Posterior cingulate gyrus (tissue), 11 donors: ENCODE data around the gene GRIK5.

ENCODE experiments used
- DNase-seq, 10 donors: peaks; one replicate each; pipeline versions ENCODE4 v3.0.0 to v3.0.0-alpha.2; 2020 to 2021; ENCODE audit warnings: mixed read lengths in 3 of 10
- intact Hi-C: fragments of 100-400 bp; cut with DNase I; formaldehyde crosslinking; loops from one replicate; pipeline ENCODE4 v1.15.1; 2023

GRIK5 gene

DNA sequence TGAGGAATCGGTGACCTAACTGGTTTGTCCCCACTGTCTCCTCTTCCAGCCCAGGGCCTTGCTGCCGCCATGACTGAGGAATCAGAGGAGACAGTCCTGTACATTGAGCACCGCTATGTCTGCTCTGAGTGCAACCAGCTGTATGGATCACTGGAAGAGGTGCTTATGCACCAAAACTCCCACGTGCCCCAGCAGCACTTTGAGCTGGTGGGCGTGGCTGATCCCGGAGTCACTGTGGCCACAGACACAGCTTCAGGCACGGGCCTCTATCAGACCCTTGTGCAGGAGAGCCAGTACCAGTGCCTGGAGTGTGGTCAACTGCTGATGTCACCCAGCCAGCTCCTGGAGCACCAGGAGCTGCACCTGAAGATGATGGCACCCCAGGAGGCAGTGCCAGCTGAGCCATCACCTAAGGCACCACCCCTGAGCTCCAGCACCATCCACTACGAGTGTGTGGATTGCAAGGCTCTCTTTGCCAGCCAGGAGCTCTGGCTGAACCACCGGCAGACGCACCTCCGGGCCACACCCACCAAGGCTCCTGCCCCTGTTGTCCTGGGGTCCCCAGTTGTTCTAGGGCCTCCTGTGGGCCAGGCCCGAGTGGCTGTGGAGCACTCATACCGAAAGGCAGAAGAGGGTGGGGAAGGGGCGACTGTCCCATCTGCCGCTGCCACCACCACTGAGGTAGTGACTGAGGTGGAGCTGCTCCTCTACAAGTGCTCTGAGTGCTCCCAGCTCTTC, 8.7 kb upstream of the GRIK5 start:
- intact Hi-C loops, result no loop called here

GRCh38 chr19:42078058-42078457, 8.1 kb upstream of the GRIK5 start:
- intact Hi-C loops, result no loop called here

More for the DNA sequence above, 8.7 kb upstream of the GRIK5 start:
- DNase-seq, result peak in 1 of 10 donors; percentile 58

GRCh38 chr19:42076380-42076944, 6.5 kb upstream of the GRIK5 start:
- intact Hi-C loops, result no loop called here
- peak in 2 of 10 donors; percentile 21 to 28 for DNase-seq

More at GRCh38 chr19:42078058-42078457, 8.1 kb upstream of the GRIK5 start:
- DNase-seq, result no peak

- intact Hi-C loops, result no loop called here
- peak; percentile 94 to 100 (median 96) for DNase-seq
These were observed 5.8 kb upstream of the GRIK5 start, which contains the start of gene ZNF574 for GRCh38 chr19:42075616-42076379. TSS of gene ZNF574 (plus strand) at chr19:42076166. CDS start at chr19:42078607, 2,441 bp downstream.

DNA sequence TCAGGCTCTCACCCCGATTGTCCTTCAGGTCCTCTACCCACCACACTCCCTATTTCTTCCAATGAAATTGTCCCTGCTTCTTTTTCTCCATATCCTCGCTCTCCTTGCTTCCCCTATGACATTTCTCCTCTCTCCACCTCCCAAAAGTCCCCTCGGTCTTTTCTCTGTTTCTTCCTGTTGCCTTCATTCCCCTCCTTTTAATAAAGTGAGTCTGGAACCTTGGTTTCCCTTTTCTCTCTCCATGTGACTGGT, 5.3 kb upstream of the GRIK5 start:
- intact Hi-C loops, result no loop called here
- DNase-seq, result no peak

GRCh38 chr19:42074513-42075363, 4.7 kb upstream of the GRIK5 start:
- intact Hi-C loops, result no loop called here
- peak in 1 of 10 donors; percentile 76 for DNase-seq

DNA sequence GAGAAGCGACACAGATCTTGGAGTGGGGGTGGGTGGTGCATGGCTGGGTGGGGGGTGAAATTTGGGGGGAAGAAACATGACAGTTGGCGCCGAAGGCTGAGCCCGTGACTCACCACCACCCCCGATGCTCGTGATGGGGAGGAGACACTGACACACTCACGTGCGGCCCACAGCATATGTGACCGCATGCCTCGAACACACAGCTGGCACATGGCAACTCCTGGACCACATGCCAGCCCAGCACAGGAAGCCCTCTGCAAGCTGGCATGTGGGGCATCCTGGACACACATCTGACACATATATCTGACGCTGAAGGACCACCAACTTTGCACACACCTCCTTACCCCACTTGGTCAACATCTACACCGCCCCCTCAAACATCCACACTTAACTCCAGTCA, 1.2 kb upstream of the GRIK5 start:
- DNase-seq, result peak in 1 of 10 donors; percentile 77
- intact Hi-C loops, result no loop called here

GRCh38 chr19:42068756-42069571, 1.0 kb downstream of the GRIK5 start:
- DNase-seq, result peak in 1 of 10 donors; percentile 67
- intact Hi-C loops, result no loop called here

DNA sequence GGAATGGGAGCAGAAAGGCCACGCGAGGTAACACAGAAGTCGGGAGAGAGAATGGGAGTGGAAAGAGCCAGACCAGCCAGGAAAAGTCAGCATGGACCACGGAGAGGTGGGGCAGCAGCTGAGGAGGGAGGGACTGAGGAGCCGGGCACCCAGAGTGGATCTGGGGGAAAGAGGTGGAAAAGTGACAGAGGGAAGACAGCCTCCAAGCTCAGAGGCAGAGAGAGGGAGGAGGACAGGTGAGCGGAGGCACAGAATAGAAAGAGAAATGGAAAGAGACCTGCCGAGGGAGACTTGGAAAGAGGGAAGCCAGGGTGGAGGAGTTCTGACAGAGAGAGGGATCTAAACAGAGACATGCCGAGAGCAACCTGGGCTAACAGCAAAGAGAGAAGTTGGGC, 1.6 kb downstream of the GRIK5 start:
- peak in 1 of 10 donors; percentile 44 for DNase-seq
- intact Hi-C loops, result no loop called here

DNA sequence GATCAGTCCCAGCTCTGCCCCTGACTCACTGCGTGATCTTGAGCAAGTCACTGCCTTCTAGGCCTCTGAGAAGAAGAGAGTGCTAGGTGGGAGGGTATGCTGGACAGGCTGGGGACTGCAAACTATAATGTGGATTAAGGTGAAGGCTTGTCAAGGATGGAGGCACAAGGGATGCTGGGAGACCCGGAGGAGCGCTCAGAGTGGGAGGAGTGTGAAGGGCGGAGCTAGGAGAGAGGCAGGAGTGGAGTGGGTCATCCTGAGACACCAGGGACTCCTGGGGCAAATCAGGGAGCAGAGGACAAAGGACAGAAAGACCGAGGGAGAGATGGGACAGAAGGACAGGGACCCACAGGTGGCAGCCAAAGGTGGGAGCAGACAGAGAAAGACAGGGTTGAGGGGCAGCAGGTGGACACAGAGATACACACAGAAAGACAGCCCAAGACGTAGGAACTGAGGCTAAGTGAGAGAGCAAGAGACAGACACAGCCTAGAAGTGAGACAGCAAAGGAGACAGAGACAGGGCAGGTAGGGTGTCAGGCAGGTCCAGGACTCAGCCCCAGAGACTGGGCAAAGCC, 2.6 kb downstream of the GRIK5 start:
- intact Hi-C loops, result no loop called here
- peak in 3 of 10 donors; percentile 21 to 87 (median 24) for DNase-seq

DNA sequence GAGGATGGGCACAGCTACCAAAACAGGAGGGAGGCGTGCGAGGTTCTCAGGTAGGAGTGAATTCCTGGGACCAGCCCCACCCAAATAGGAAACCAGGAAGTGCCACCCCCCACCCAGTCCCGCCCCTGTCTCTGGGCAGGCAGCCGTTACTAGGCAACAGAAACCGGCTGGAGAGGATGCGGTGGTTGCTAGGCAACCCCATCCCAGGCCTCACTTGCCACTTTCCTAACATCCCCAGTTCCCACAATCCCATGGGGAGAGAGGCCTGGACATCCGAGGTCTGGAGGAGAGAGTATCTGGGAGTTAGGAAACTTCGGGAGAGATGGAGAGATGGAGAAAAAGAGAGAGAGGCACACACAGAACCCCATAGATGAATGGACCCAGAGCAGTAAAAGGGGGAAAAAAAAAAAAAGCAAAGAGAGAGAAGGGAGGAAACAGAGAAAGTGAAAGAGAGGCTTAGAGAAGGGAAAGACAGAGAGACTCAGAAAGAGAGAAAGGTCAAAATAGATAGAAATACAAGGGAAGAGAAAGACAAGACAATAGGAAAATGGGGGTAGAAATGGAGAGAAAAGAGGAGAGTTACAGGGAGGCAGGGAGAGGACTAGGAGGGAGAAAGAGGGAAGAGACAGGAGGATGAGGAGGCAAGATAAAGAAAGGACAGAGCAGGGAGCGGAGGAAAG, 3.8 kb downstream of the GRIK5 start:
- peak in 8 of 10 donors; percentile 53 to 95 (median 77) for DNase-seq
- intact Hi-C loops, result no loop called here

GRCh38 chr19:42065511-42065910, 4.5 kb downstream of the GRIK5 start:
- DNase-seq, result peak in 1 of 10 donors; percentile 67
- intact Hi-C loops, result no loop called here

DNA sequence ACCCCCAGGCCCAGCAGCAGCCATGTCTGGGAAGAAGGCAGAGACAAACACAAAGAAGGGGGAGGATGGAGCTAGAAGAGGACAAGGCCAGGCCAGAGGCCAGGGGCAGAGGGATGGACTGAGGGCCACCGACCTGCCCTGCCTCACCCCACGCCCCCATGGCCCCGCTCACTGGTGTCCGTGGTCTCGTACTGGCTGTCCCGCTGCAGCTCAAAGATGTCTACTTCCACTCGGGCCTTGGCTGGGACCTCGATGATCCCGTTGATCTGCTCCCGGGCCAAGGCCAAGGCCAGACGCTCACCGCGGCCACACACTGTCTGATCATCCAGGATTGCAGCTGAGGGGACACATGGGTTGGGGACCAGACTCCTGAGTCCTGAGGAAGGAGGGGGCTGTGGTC, 5.0 kb downstream of the GRIK5 start:
- intact Hi-C loops, result no loop called here

GRCh38 chr19:42064432-42064831, 5.6 kb downstream of the GRIK5 start:
- intact Hi-C loops, result no loop called here
- no peak for DNase-seq

More for the DNA sequence above, 5.0 kb downstream of the GRIK5 start:
- DNase-seq, result peak in 2 of 10 donors; percentile 75 to 80

DNA sequence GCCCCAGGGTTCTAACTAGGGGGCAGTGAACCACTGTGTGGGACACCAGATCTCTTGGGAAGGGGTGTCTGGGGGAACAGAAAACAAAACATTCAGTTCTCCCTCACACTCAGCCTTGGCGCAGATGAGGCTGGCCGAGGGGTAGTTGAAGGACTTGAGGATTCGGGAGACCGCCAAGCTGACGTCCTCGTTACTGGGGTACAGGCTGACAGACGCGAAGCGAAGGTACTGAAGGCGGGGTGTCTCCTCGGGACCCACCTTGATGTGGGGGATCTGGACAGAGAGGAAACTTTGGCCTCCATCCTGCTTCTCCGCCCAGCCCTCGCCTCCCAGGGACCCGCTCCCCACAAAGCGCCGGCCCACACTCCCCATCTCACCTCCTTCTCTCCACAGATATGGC, 7.6 kb downstream of the GRIK5 start:
- intact Hi-C loops, result no loop called here
- DNase-seq, result peak in 1 of 10 donors; percentile 72

GRCh38 chr19:42060117-42060516, 9.9 kb downstream of the GRIK5 start:
- intact Hi-C loops, result no loop called here
- peak in 1 of 10 donors; percentile 25 for DNase-seq

GRCh38 chr19:42059196-42059595, 10.8 kb downstream of the GRIK5 start:
- intact Hi-C loops, result no loop called here
- DNase-seq, result peak in 2 of 10 donors; percentile 43 to 63

DNA sequence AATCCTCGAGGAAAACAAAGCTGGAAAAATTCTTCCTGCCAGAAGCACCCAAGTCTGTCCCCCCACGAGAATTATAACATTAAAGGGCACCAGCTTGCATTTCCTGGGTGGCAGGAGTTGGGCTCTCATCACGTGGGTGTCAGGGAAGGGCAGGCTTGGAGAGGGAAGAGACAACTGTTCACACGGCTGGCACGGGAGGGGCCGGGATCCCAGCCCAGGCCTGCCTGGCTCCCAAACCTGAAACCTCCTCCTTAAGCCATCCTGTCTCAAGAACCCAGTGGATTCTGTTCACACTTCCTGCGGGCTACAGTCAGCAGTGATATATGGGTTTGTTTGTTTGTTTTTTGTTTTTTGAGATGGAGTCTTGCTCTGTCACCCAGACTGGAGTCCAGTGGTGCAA, 12.2 kb downstream of the GRIK5 start:
- intact Hi-C loops, result no loop called here
- DNase-seq, result peak in 1 of 10 donors; percentile 82

DNA sequence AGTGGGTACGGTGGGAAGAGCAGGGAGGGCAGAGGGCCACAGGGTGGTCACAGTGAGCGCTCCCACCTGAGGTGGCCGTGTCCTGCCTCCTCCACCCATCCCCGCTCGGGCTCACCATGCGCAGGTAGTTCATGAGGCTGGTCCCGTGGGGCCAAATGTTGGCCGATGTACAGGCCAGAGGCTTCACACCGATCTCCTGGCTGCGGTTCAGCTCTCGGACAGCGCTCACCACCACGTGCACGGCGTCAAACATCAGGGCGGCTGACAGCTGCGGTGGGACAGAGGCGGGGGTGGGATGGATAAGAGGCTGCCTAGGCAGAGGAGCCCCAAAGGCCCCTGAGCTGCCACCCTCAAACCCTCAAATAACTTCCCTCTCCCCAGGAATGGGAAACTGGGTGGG, 15.8 kb downstream of the GRIK5 start:
- peak in 1 of 10 donors; percentile 64 for DNase-seq
- intact Hi-C loops, result no loop called here
